CD14-positive monocyte (primary cell): Measurements from ENCODE around the gene FAF2. TPM values are rescaled to one million over a fixed set of nuclear protein-coding genes. Genes with fewer than 3 reads are reported as not detected.

Experiments used
- DNase-seq, 3 donors: peaks; one replicate each; pipeline ENCODE4 v3.0.0-alpha.2; 2011 to 2022
- H2AFZ ChIP-seq: 2 replicates; pipeline ENCODE4 v1.6.0; 2012; ENCODE audit warnings: mild to moderate bottlenecking, low read depth, low read length, inconsistent platforms; ENCODE audit not compliant: insufficient read depth, poor library complexity, severe bottlenecking
- H3K27ac ChIP-seq, 2 donors: 1 replicate in 1 of 2; 2 replicates in 1 of 2; pipeline ENCODE4 v1.5.1; 2012 to 2013; ENCODE audit warnings: low read length in 2 of 2, control low read depth in 1 of 2, inconsistent platforms in 1 of 2, low read depth in 1 of 2, mild to moderate bottlenecking in 1 of 2
- H3K27me3 ChIP-seq, 2 donors: one replicate each; pipeline versions ENCODE4 v1.6.0 to v1.6.1; 2011 to 2013; ENCODE audit warnings: low read length in 2 of 2; ENCODE audit not compliant: control insufficient read depth in 2 of 2, insufficient read depth in 2 of 2
- H3K36me3 ChIP-seq, 2 donors: replicated peaks in 1 of 2; 1 replicate in 1 of 2; 2 replicates in 1 of 2; pipeline versions ENCODE4 v1.5.1 to v1.6.1; 2012 to 2013; ENCODE audit warnings: low read length in 2 of 2, control low read depth in 1 of 2, inconsistent platforms in 1 of 2, mild to moderate bottlenecking in 1 of 2; ENCODE audit not compliant: insufficient read depth in 2 of 2, control insufficient read depth in 1 of 2
- H3K4me1 ChIP-seq, 2 donors: 1 replicate in 1 of 2; 2 replicates in 1 of 2; pipeline versions ENCODE4 v1.5.1 to v1.6.1; 2012 to 2013; ENCODE audit warnings: low read length in 2 of 2, control low read depth in 1 of 2, inconsistent platforms in 1 of 2, mild to moderate bottlenecking in 1 of 2, moderate library complexity in 1 of 2; ENCODE audit not compliant: insufficient read depth in 2 of 2, control insufficient read depth in 1 of 2
- H3K4me2 ChIP-seq: replicated peaks from 2 replicates; pipeline ENCODE3; 2012; ENCODE audit warnings: low read length, moderate library complexity, mild to moderate bottlenecking; ENCODE audit not compliant: poor library complexity, severe bottlenecking; ENCODE audit errors: extremely low read depth
- H3K4me3 ChIP-seq, 3 experiments: fragments of 200-600 bp in 1 of 3; sonication (generic) in 1 of 3; replicated peaks in 1 of 3; 1 replicate in 2 of 3; 2 replicates in 1 of 3; pipeline ENCODE4 v1.5.1; 2011 to 2013; ENCODE audit warnings: low read length in 3 of 3, mild to moderate bottlenecking in 3 of 3, control low read depth in 2 of 3, low read depth in 2 of 3, inconsistent platforms in 1 of 3, moderate library complexity in 1 of 3
- H3K79me2 ChIP-seq: 2 replicates; pipeline ENCODE4 v1.6.0; 2012; ENCODE audit warnings: mild to moderate bottlenecking, control low read depth, inconsistent platforms, low read length, moderate library complexity; ENCODE audit not compliant: insufficient read depth
- H3K9ac ChIP-seq: 2 replicates; pipeline ENCODE4 v1.6.0; 2017; ENCODE audit warnings: low read length, mild to moderate bottlenecking; ENCODE audit not compliant: insufficient read depth, poor library complexity, severe bottlenecking
- H3K9me3 ChIP-seq, 2 donors: replicated peaks in 1 of 2; 1 replicate in 1 of 2; 2 replicates in 1 of 2; pipeline versions ENCODE4 v1.5.1 to v1.6.1; 2012 to 2013; ENCODE audit warnings: low read length in 2 of 2, control low read depth in 1 of 2; ENCODE audit not compliant: control insufficient read depth in 1 of 2, insufficient read depth in 1 of 2
- H4K20me1 ChIP-seq: 2 replicates; pipeline ENCODE4 v1.6.0; 2012; ENCODE audit warnings: mild to moderate bottlenecking, low read length, control low read depth, moderate library complexity; ENCODE audit not compliant: insufficient read depth
- H3K27ac Mint-ChIP-seq, 7 donors: one replicate each; pipeline ENCODE4 v1.8.0; 2020; ENCODE audit warnings: mild to moderate bottlenecking in 7 of 7, mixed read lengths in 7 of 7, moderate library complexity in 6 of 7, inconsistent platforms in 2 of 7
- H3K27me3 Mint-ChIP-seq, 3 donors: one replicate each; pipeline ENCODE4 v1.8.0; 2021 to 2022; ENCODE audit warnings: low read depth in 3 of 3, mild to moderate bottlenecking in 3 of 3, mixed read lengths in 3 of 3, moderate library complexity in 3 of 3, inconsistent platforms in 1 of 3
- H3K36me3 Mint-ChIP-seq, 2 donors: one replicate each; pipeline ENCODE4 v1.8.0; 2020; ENCODE audit warnings: mixed read lengths in 2 of 2, inconsistent platforms in 1 of 2, mild to moderate bottlenecking in 1 of 2
- H3K4me1 Mint-ChIP-seq: one replicate; pipeline ENCODE4 v1.8.0; 2020; ENCODE audit warnings: mild to moderate bottlenecking, mixed read lengths
- H3K4me3 Mint-ChIP-seq, 2 donors: one replicate each; pipeline ENCODE4 v1.8.0; 2020; ENCODE audit warnings: mild to moderate bottlenecking in 2 of 2, mixed read lengths in 2 of 2, moderate library complexity in 1 of 2
- H3K9me3 Mint-ChIP-seq, 7 donors: one replicate each; pipeline ENCODE4 v1.8.0; 2020 to 2022; ENCODE audit warnings: mixed read lengths in 7 of 7, mild to moderate bottlenecking in 6 of 7, moderate library complexity in 6 of 7, inconsistent platforms in 2 of 7
- WGBS: methylation state at CpG from one replicate; pipeline ENCODE4 v1.1.5; 2013; ENCODE audit warnings: missing lambda C conversion rate; ENCODE audit not compliant: insufficient coverage; 5-methylcytosine and 5-hydroxymethylcytosine counted together
- intact Hi-C, 2 donors: fragments of 100-400 bp; cut with micrococcal nuclease; formaldehyde crosslinking; loops; one replicate each; pipeline versions ENCODE4 v1.15.0 to v1.15.1; 2023
- polyA plus RNA-seq, 3 donors: library from polyadenylated mRNA; depleted of rRNA in 1 of 3; unstranded in 2 of 3; stranded (reverse) in 1 of 3; fragments of 300-500 nt in 2 of 3; fragments of >200 nt in 1 of 3; fragmentation: Illumina TruSeq in 2 of 3; gene quantifications; 1 replicate in 2 of 3; 2 replicates in 1 of 3; pipeline ENCODE4 v1.2.3, GENCODE V29; 2012 to 2021
- TF ChIP-seq, protein P1 (sequence below): fragments of 200-600 bp; IDR thresholded peaks from one replicate; pipeline ENCODE4 v1.8.0; 2022; ENCODE audit warnings: antibody characterized with exemption, mild to moderate bottlenecking

FAF2 gene
- polyA plus RNA-seq, 3 donors, result 11.5 to 14.8 (median 12.2) TPM

GRCh38 chr5:176446884-176447590, 1.1 kb upstream of the FAF2 start:
- WGBS, result 14% methylated on average over 24 of the region's 27 CpGs
- peak overlapping the region; percentile 94 for H2AFZ ChIP-seq
- no peaks in the 10 kb centered on the region for H4K20me1 ChIP-seq
- H3K27ac ChIP-seq, result peak overlapping the region; percentile 99 to 100
- DNase-seq, result peak; percentile 6 to 36 (median 7)
- H3K36me3 ChIP-seq, result no peaks in the 10 kb centered on the region
- intact Hi-C loops, result loop anchor here (2.0 to 5.0 kb wide), 2 partner anchors 30 to 90 kb away; partner anchors contain the start of genes RNF44 (in 2 of the 2) and CLTB (in 1 of the 2)
- TF ChIP-seq, protein P1, sequence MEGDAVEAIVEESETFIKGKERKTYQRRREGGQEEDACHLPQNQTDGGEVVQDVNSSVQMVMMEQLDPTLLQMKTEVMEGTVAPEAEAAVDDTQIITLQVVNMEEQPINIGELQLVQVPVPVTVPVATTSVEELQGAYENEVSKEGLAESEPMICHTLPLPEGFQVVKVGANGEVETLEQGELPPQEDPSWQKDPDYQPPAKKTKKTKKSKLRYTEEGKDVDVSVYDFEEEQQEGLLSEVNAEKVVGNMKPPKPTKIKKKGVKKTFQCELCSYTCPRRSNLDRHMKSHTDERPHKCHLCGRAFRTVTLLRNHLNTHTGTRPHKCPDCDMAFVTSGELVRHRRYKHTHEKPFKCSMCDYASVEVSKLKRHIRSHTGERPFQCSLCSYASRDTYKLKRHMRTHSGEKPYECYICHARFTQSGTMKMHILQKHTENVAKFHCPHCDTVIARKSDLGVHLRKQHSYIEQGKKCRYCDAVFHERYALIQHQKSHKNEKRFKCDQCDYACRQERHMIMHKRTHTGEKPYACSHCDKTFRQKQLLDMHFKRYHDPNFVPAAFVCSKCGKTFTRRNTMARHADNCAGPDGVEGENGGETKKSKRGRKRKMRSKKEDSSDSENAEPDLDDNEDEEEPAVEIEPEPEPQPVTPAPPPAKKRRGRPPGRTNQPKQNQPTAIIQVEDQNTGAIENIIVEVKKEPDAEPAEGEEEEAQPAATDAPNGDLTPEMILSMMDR, result no peak
- H3K9me3 ChIP-seq, result no peaks in the 10 kb centered on the region
- H3K36me3 Mint-ChIP-seq, result peaks cover 0 to 2% of the 10 kb centered on the region in 2 donors
- H3K4me3 ChIP-seq, result peak overlapping the region; percentile 84 to 98 (median 97)
- H3K4me2 ChIP-seq, result peak overlapping the region; percentile 85
- H3K9me3 Mint-ChIP-seq, result peaks cover 0 to 4% (median 0%) of the 10 kb centered on the region in 7 donors
- H3K4me1 ChIP-seq, result peaks cover 24 to 25% of the 10 kb centered on the region in 2 donors
- peak overlapping the region; percentile 95 to 99 for H3K4me3 Mint-ChIP-seq
- H3K9ac ChIP-seq, result peak overlapping the region; percentile 99
- H3K27me3 ChIP-seq, result no peaks in the 10 kb centered on the region
- H3K27me3 Mint-ChIP-seq, result peaks cover 0 to 4% (median 1%) of the 10 kb centered on the region in 3 donors
- peak overlapping the region; percentile 98 to 100 (median 100) for H3K27ac Mint-ChIP-seq
- peaks cover 42% of the 10 kb centered on the region for H3K79me2 ChIP-seq
- peaks cover 23% of the 10 kb centered on the region for H3K4me1 Mint-ChIP-seq

- Histone ChIP-seq H3K27me3 (no peaks in the 10 kb centered on the region), H3K4me3 (peak overlapping the region; percentile 84 to 98 (median 97)), H3K9ac (peak overlapping the region; percentile 99), H3K9me3 (no peaks in the 10 kb centered on the region), H2AFZ (peak overlapping the region; percentile 94), H3K36me3 (peaks cover 3 to 5% of the 10 kb centered on the region in 2 donors), H4K20me1 (peaks cover 4% of the 10 kb centered on the region), H3K79me2 (peaks cover 48% of the 10 kb centered on the region), H3K4me1 (peaks cover 24 to 25% of the 10 kb centered on the region in 2 donors), H3K27ac (peak overlapping the region; percentile 99 to 100), H3K4me2 (peak overlapping the region; percentile 85)
- H3K27ac Mint-ChIP-seq, result peak overlapping the region; percentile 98 to 100 (median 100)
- peaks cover 0 to 4% (median 0%) of the 10 kb centered on the region in 7 donors for H3K9me3 Mint-ChIP-seq
- H3K4me3 Mint-ChIP-seq, result peak overlapping the region; percentile 95 to 99
- TF ChIP-seq, protein P1, result no peak
- H3K4me1 Mint-ChIP-seq, result peaks cover 23% of the 10 kb centered on the region
- peaks cover 0 to 4% (median 0%) of the 10 kb centered on the region in 3 donors for H3K27me3 Mint-ChIP-seq
- no peak for DNase-seq
- intact Hi-C loops, result loop anchor here (2.0 to 5.0 kb wide), 2 partner anchors 31 to 90 kb away; partner anchors contain the start of genes RNF44 (in 2 of the 2) and CLTB (in 1 of the 2)
- H3K36me3 Mint-ChIP-seq, result peaks cover 4% of the 10 kb centered on the region in 2 donors
- under 1% methylated on average over 34 of the region's 34 CpGs for WGBS
Measured at GRCh38 chr5:176447591-176447977, 601 bp upstream of the FAF2 start.
